Astrocyte (in vitro differentiated cells and primary cell): Measurements from ENCODE around the gene PCNT.

ENCODE experiments used
- EZH2 ChIP-seq: IDR thresholded peaks from 2 replicates; pipeline ENCODE4 v1.6.1; 2012; ENCODE audit warnings: mild to moderate bottlenecking, low read length, inconsistent platforms; ENCODE audit not compliant: insufficient read depth
- TF ChIP-seq, protein P1 (sequence below): IDR thresholded peaks from 2 replicates; pipeline ENCODE4 v1.5.1; 2011; ENCODE audit warnings: low read depth, mild to moderate bottlenecking, inconsistent platforms, low read length, moderate library complexity; ENCODE audit not compliant: insufficient read depth

- TF ChIP-seq, protein P1, sequence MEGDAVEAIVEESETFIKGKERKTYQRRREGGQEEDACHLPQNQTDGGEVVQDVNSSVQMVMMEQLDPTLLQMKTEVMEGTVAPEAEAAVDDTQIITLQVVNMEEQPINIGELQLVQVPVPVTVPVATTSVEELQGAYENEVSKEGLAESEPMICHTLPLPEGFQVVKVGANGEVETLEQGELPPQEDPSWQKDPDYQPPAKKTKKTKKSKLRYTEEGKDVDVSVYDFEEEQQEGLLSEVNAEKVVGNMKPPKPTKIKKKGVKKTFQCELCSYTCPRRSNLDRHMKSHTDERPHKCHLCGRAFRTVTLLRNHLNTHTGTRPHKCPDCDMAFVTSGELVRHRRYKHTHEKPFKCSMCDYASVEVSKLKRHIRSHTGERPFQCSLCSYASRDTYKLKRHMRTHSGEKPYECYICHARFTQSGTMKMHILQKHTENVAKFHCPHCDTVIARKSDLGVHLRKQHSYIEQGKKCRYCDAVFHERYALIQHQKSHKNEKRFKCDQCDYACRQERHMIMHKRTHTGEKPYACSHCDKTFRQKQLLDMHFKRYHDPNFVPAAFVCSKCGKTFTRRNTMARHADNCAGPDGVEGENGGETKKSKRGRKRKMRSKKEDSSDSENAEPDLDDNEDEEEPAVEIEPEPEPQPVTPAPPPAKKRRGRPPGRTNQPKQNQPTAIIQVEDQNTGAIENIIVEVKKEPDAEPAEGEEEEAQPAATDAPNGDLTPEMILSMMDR: no peak
- TF ChIP-seq EZH2: no peak
Observed at GRCh38 chr21:46361176-46361575, 37.2 kb downstream of the PCNT start.
